ENCODE data around the gene HOXC13. TPM values are rescaled to one million over a fixed set of nuclear protein-coding genes. Genes with fewer than 3 reads are reported as not detected.

HOXC13 gene
- total RNA-seq, 3 donors from 2014 or later, result not detected

GRCh38 chr12:53931844-53932581 is 6.6 kb upstream of the HOXC13 start:
- Mint-ChIP-seq H3K36me3 (ENCODE audit: insufficient read depth) (no peaks in the 10 kb centered on the region), H3K9me3 (peaks cover 4% of the 10 kb centered on the region), H3K27me3 (ENCODE audit: low read depth) (peaks cover 91% of the 10 kb centered on the region), H3K4me3 (no peak overlapping the region), H3K4me1 (ENCODE audit: low read depth) (peaks cover 11% of the 10 kb centered on the region)
- no peak for ATAC-seq
- no peak for DNase-seq

- H3K36me3 Mint-ChIP-seq (ENCODE audit: insufficient read depth), result no peaks in the 10 kb centered on the region
Observed at GRCh38 chr12:53932915-53933314, 5.7 kb upstream of the HOXC13 start.

GRCh38 chr12:53935383-53936341 is 3.0 kb upstream of the HOXC13 start:
- ATAC-seq (no peak), DNase-seq (no peak)
- H3K36me3 Mint-ChIP-seq (ENCODE audit: insufficient read depth), result no peaks in the 10 kb centered on the region
- no peak overlapping the region for H3K4me3 Mint-ChIP-seq
- no peaks in the 10 kb centered on the region for H3K9me3 Mint-ChIP-seq
- H3K27me3 Mint-ChIP-seq (ENCODE audit: low read depth), result peaks cover 87% of the 10 kb centered on the region
- H3K4me1 Mint-ChIP-seq (ENCODE audit: low read depth), result peaks cover 12% of the 10 kb centered on the region

More at GRCh38 chr12:53932915-53933314, 5.7 kb upstream of the HOXC13 start:
- peaks cover 11% of the 10 kb centered on the region for H3K4me1 Mint-ChIP-seq (ENCODE audit: low read depth)
- peaks cover 92% of the 10 kb centered on the region for H3K27me3 Mint-ChIP-seq (ENCODE audit: low read depth)
- ATAC-seq (no peak), DNase-seq (no peak)
- H3K4me3 Mint-ChIP-seq, result no peak overlapping the region
- H3K9me3 Mint-ChIP-seq, result peaks cover 4% of the 10 kb centered on the region

DNA sequence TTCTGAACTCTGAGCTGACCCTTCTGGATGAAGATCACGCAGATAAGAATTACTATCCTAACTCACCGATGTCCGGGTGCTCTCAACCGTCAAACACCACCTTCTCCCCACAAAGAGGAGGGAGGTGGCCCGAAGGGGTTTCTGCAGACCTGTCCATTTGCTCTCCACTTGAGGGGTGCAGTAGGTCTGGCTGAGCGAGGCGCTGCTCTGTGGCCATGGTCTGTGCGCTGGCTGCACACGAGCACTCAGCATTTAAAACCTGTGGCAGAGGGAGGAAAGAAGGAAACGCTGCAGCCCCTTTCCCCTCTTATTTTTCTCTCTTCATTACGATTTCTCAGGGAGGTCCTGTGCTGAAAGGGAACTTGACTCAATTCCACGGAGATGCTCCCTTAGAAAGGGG is 1.5 kb upstream of the HOXC13 start:
- Mint-ChIP-seq H3K4me1 (ENCODE audit: low read depth) (peaks cover 12% of the 10 kb centered on the region), H3K4me3 (no peak overlapping the region), H3K9me3 (no peaks in the 10 kb centered on the region), H3K27me3 (ENCODE audit: low read depth) (peaks cover 89% of the 10 kb centered on the region), H3K36me3 (ENCODE audit: insufficient read depth) (no peaks in the 10 kb centered on the region)
- ATAC-seq (no peak), DNase-seq (no peak)

DNA sequence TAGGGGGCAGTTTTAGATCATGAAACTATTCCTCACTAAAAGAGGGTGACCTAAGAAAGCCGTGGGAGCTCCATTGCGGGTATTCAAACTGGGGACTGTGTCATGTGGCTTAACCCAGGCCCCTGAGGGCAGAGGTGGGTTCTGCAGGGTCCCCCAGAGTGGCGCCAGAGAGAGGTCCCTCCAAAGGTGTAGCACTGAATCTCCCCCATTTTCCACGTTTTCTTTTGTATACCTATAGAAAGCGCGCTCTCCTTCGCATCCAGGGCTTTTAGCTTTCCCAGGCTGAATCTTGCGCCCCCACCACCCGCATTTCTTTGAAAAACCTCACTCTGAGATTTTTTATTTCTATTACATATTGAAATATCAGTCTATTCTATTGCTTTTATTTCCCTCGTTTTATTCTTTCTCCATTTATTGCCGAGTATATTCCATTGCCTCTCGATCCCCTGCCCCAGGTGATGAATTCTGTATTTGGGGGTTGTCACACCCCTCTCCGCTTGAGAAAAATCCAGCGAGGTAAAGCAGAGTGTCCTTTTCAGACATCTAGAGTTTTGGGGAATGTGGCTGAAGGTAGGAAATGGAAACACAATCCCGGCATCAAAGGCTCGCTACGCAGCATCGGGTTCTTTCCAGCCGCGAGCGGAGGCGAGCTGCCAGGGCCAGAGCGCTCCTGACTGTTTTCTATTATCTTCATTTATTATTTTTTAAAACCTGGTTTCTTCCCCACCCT is 870 bp upstream of the HOXC13 start:
- H3K9me3 Mint-ChIP-seq, result no peaks in the 10 kb centered on the region
- H3K36me3 Mint-ChIP-seq (ENCODE audit: insufficient read depth), result no peaks in the 10 kb centered on the region
- DNase-seq (no peak), ATAC-seq (no peak)
- H3K27me3 Mint-ChIP-seq (ENCODE audit: low read depth), result peaks cover 89% of the 10 kb centered on the region
- no peak overlapping the region for H3K4me3 Mint-ChIP-seq
- H3K4me1 Mint-ChIP-seq (ENCODE audit: low read depth), result peaks cover 12% of the 10 kb centered on the region

DNA sequence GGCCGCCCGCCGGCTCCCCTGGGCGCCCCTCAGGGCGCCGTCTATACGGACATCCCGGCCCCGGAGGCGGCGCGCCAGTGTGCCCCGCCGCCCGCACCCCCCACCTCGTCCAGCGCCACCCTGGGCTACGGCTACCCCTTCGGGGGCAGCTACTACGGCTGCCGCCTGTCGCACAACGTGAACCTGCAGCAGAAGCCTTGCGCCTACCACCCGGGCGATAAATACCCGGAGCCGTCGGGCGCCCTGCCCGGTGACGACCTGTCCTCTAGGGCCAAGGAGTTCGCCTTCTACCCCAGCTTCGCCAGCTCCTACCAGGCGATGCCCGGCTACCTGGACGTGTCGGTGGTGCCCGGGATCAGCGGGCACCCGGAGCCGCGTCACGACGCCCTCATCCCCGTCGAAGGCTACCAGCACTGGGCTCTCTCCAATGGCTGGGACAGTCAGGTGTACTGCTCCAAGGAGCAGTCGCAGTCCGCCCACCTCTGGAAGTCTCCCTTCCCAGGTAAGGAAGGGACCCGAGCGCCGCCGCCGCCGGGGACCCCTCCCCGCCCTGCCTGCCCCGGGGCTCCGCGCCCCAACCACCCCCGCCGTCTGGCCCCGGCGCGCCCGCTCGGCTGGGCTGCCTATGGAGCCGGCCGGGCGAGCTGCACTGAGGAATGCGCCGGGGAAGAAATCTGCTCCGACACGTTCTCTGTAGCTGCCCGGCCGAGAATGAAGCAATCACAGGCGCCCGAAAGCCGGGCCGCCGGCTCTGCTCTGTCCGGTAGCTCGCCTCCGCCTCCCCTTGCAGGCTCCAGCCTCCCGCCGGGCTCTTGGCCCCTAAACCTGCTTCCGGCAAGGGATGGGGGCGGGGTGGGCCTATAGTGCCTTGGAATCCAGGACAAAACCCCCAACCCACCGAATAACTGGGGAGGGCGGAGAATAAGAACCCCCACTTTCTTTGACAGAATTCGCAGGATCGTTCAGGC is 794 bp downstream of the HOXC13 start:
- Mint-ChIP-seq H3K36me3 (ENCODE audit: insufficient read depth) (no peaks in the 10 kb centered on the region), H3K4me1 (ENCODE audit: low read depth) (peaks cover 12% of the 10 kb centered on the region), H3K9me3 (no peaks in the 10 kb centered on the region), H3K27me3 (ENCODE audit: low read depth) (peaks cover 88% of the 10 kb centered on the region), H3K4me3 (no peak overlapping the region)
- DNase-seq (no peak), ATAC-seq (no peak)

- peaks cover 89% of the 10 kb centered on the region for H3K27me3 Mint-ChIP-seq (ENCODE audit: low read depth)
- peaks cover 8% of the 10 kb centered on the region for H3K4me1 Mint-ChIP-seq (ENCODE audit: low read depth)
- H3K9me3 Mint-ChIP-seq, result no peaks in the 10 kb centered on the region
- no peaks in the 10 kb centered on the region for H3K36me3 Mint-ChIP-seq (ENCODE audit: insufficient read depth)
- ATAC-seq (no peak), DNase-seq (no peak)
- no peak overlapping the region for H3K4me3 Mint-ChIP-seq
Observed at GRCh38 chr12:53940443-53941014, 1.9 kb downstream of the HOXC13 start.

- Mint-ChIP-seq H3K27me3 (ENCODE audit: low read depth) (peaks cover 89% of the 10 kb centered on the region), H3K4me3 (no peak overlapping the region), H3K4me1 (ENCODE audit: low read depth) (peaks cover 3% of the 10 kb centered on the region), H3K9me3 (no peaks in the 10 kb centered on the region), H3K36me3 (ENCODE audit: insufficient read depth) (no peaks in the 10 kb centered on the region)
- no peak for ATAC-seq
- DNase-seq, result no peak
Observed at GRCh38 chr12:53941187-53941586, 2.6 kb downstream of the HOXC13 start.

DNA sequence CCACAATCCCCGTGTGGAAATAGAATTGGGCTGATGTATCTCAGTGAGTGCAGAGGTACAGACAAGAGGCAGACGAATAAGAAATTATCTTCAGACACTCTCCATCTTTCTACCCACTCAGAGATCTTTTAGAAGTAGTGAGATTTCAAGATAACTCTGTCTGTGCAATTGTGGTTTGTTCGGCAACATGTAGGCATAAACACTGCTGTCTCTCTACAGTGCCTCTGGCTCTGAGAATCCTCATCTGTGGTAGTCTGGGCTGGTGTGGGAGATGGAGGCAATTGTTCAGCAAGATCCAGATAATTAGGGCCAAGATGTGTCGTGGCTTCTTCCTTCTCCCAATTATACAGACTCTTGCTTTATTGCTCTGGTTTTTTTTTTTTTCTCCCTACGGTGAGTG is 3.1 kb downstream of the HOXC13 start:
- Mint-ChIP-seq H3K27me3 (ENCODE audit: low read depth) (peaks cover 89% of the 10 kb centered on the region), H3K36me3 (ENCODE audit: insufficient read depth) (no peaks in the 10 kb centered on the region), H3K4me1 (ENCODE audit: low read depth) (peaks cover 2% of the 10 kb centered on the region), H3K4me3 (no peak overlapping the region), H3K9me3 (no peaks in the 10 kb centered on the region)
- no peak for ATAC-seq
- DNase-seq, result no peak

DNA sequence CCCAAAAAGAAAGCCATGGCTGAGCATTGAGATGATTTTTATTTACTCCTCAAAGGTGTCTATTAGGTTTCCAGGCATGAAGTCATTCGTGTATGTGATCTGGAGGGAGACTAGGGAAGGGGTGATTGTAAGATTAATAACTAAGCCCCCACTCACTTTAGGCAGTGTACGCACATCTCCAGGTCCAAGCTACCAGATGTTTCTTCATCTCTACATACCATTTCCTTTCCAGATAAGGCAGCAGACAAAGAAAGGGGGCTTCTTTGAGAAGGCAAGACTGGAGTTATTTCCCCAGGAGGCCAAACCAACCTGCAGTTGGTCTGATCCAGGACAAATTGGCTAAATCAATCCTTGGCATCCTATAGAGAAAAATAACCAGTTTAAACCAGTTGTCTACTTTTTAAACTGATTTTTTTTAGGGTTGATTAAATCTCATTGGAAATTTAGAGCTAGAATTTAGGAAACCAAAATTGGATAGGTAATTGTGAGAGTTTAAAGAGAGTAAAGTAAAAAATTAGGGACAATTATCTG is 3.9 kb downstream of the HOXC13 start:
- Mint-ChIP-seq H3K36me3 (ENCODE audit: insufficient read depth) (no peaks in the 10 kb centered on the region), H3K4me3 (no peak overlapping the region), H3K9me3 (no peaks in the 10 kb centered on the region), H3K27me3 (ENCODE audit: low read depth) (peaks cover 87% of the 10 kb centered on the region), H3K4me1 (ENCODE audit: low read depth) (peaks cover 2% of the 10 kb centered on the region)
- no peak for ATAC-seq
- DNase-seq, result no peak

- peaks cover 90% of the 10 kb centered on the region for H3K27me3 Mint-ChIP-seq (ENCODE audit: low read depth)
- ATAC-seq (no peak), DNase-seq (no peak)
- H3K9me3 Mint-ChIP-seq, result no peaks in the 10 kb centered on the region
- H3K4me3 Mint-ChIP-seq, result no peak overlapping the region
- H3K4me1 Mint-ChIP-seq (ENCODE audit: low read depth), result no peaks in the 10 kb centered on the region
- H3K36me3 Mint-ChIP-seq (ENCODE audit: insufficient read depth), result no peaks in the 10 kb centered on the region
Observed at GRCh38 chr12:53944209-53944608, 5.6 kb downstream of the HOXC13 start.

- no peak for DNase-seq
- Mint-ChIP-seq H3K27me3 (ENCODE audit: low read depth) (peaks cover 93% of the 10 kb centered on the region), H3K4me3 (no peak overlapping the region), H3K36me3 (ENCODE audit: insufficient read depth) (no peaks in the 10 kb centered on the region), H3K4me1 (ENCODE audit: low read depth) (no peaks in the 10 kb centered on the region), H3K9me3 (no peaks in the 10 kb centered on the region)
- ATAC-seq, result no peak
Observed at GRCh38 chr12:53944907-53945847, 6.5 kb downstream of the HOXC13 start.
